HCT116 (cell line): ENCODE results near the gene ADARB1. TPM values are rescaled to one million over a fixed set of nuclear protein-coding genes. Genes with fewer than 3 reads are reported as not detected.

Experiments used
- ATAC-seq: fragments of 200-7000 bp; cut with Tn5 transposase; 2 replicates; pipeline ENCODE4 v1.9.1; 2020; ENCODE audit warnings: mild to moderate bottlenecking, moderate library complexity
- BruUV-seq: library from RNA; stranded (reverse); fragments of 400-500 nt; replicated peaks from 2 replicates; lab custom pipeline; 2021; lab: Mats Ljungman, UMichigan
- CTCF ChIA-PET: fragments of 300-600 bp; sonication (Branson Sonifier 250); formaldehyde crosslinking; loops from one replicate; lab custom pipeline; 2021; ENCODE audit warnings: antibody characterized with exemption; lab: Charles Lee
- POLR2A ChIA-PET: fragments of 300-600, 350-600 bp; sonication (Branson Sonifier 250); formaldehyde crosslinking; loops from one replicate; lab custom pipeline; 2021; ENCODE audit warnings: antibody characterized with exemption; lab: Charles Lee
- RAD21 ChIA-PET, 2 experiments: fragments of 300-600 bp; sonication (Branson Sonifier 250); formaldehyde crosslinking; loops; one replicate each; lab custom pipeline; 2023; ENCODE audit warnings: low total read pairs in 2 of 2; ENCODE audit not compliant: uncharacterized antibody in 2 of 2, unreplicated experiment in 2 of 2, low non-redundant PET in 1 of 2; lab: Charles Lee
- DNase-seq: peaks from one replicate; pipeline ENCODE4 v3.0.0-alpha.2; 2010; ENCODE audit warnings: low read depth, low spot score
- H2AFZ ChIP-seq: fragments of 200-600 bp; shearing (Covaris generic), sonication (generic); 2 replicates; pipeline ENCODE4 v1.6.1; 2017; ENCODE audit warnings: low read depth, mixed run types, mixed read lengths, antibody characterized with exemption, low read length; ENCODE audit not compliant: poor library complexity, severe bottlenecking
- H3K27ac ChIP-seq: 2 replicates; pipeline ENCODE4 v1.5.1; 2012; ENCODE audit warnings: low read depth, low read length
- H3K27me3 ChIP-seq: fragments of 200-600 bp; sonication (generic); 2 replicates; pipeline ENCODE4 v1.6.1; 2016; ENCODE audit warnings: mixed run types, low read length, mixed read lengths; ENCODE audit not compliant: insufficient read depth
- H3K36me3 ChIP-seq, 2 experiments: fragments of 200-500 bp in 1 of 2; fragments of 200-600 bp in 1 of 2; sonication (Bioruptor generic) in 1 of 2; sonication (generic) in 1 of 2; 2 replicates each; pipeline versions ENCODE4 v1.5.1 to v1.6.1; 2014 to 2016; ENCODE audit warnings: low read length in 2 of 2, inconsistent platforms in 1 of 2, mixed read lengths in 1 of 2, mixed run types in 1 of 2; ENCODE audit not compliant: insufficient read depth in 2 of 2, control insufficient read depth in 1 of 2
- H3K4me1 ChIP-seq, 2 experiments: fragments of 200-600 bp in 1 of 2; sonication (generic) in 1 of 2; 2 replicates each; pipeline versions ENCODE4 v1.5.1 to v1.6.1; 2012 to 2017; ENCODE audit warnings: low read length in 2 of 2, inconsistent platforms in 1 of 2, mild to moderate bottlenecking in 1 of 2, mixed read lengths in 1 of 2, mixed run types in 1 of 2, moderate library complexity in 1 of 2; ENCODE audit not compliant: insufficient read depth in 2 of 2, control insufficient read depth in 1 of 2
- H3K4me2 ChIP-seq: fragments of 200-600 bp; sonication (generic); 2 replicates; pipeline ENCODE4 v1.6.1; 2017; ENCODE audit warnings: mixed run types, low read length, mixed read lengths
- H3K4me3 ChIP-seq, 2 experiments: fragments of 200-600 bp in 1 of 2; sonication (generic) in 1 of 2; replicated peaks in 1 of 2; 2 replicates each; pipeline ENCODE4 v1.5.1; 2011 to 2016; ENCODE audit warnings: low read length in 2 of 2, control low read depth in 1 of 2, low read depth in 1 of 2, mild to moderate bottlenecking in 1 of 2, mixed read lengths in 1 of 2, mixed run types in 1 of 2
- H3K79me2 ChIP-seq: fragments of 200-600 bp; sonication (generic); 2 replicates; pipeline ENCODE4 v1.6.1; 2017; ENCODE audit warnings: mild to moderate bottlenecking, mixed run types, low read length, moderate library complexity, mixed read lengths; ENCODE audit not compliant: insufficient read depth
- H3K9ac ChIP-seq: fragments of 200-600 bp; sonication (generic); 2 replicates; pipeline ENCODE4 v1.6.1; 2016; ENCODE audit warnings: low read length, mixed read lengths
- H3K9me2 ChIP-seq: fragments of 200-600 bp; sonication (generic), shearing (Covaris generic); 2 replicates; pipeline ENCODE4 v1.6.1; 2017; ENCODE audit warnings: mixed run types, mild to moderate bottlenecking, moderate library complexity; ENCODE audit not compliant: insufficient read depth
- H3K9me3 ChIP-seq, 2 experiments: fragments of 200-500 bp in 1 of 2; fragments of 200-600 bp in 1 of 2; sonication (Bioruptor generic) in 1 of 2; sonication (generic) in 1 of 2; 2 replicates each; pipeline ENCODE4 v1.6.1; 2014 to 2017; ENCODE audit warnings: low read length in 2 of 2, mixed read lengths in 2 of 2, inconsistent platforms in 1 of 2, low read depth in 1 of 2, mild to moderate bottlenecking in 1 of 2, mixed run types in 1 of 2, moderate library complexity in 1 of 2; ENCODE audit not compliant: control insufficient read depth in 1 of 2, insufficient read depth in 1 of 2
- H4K20me1 ChIP-seq: fragments of 200-600 bp; sonication (generic), shearing (Covaris generic); 2 replicates; pipeline ENCODE4 v1.6.1; 2017; ENCODE audit warnings: mixed run types, mild to moderate bottlenecking, moderate library complexity; ENCODE audit not compliant: insufficient read depth
- EZH2 ChIP-seq: fragments of 200-600 bp; sonication (generic); IDR thresholded peaks from 2 replicates; pipeline ENCODE4 v1.6.1; 2017; ENCODE audit warnings: antibody characterized with exemption, mixed run types
- EZH2phosphoT487 ChIP-seq: fragments of 200-600 bp; IDR thresholded peaks from 2 replicates; pipeline ENCODE4 v1.6.1; 2018; ENCODE audit warnings: antibody characterized with exemption, borderline replicate concordance
- JUND ChIP-seq: IDR thresholded peaks from 2 replicates; pipeline ENCODE4 v1.6.1; 2012
- SIN3A ChIP-seq: IDR thresholded peaks from 2 replicates; pipeline ENCODE4 v1.6.1; 2012; ENCODE audit warnings: low read depth
- SRF ChIP-seq: IDR thresholded peaks from 2 replicates; pipeline ENCODE4 v1.6.1; 2012; ENCODE audit warnings: low read depth
- TCF7L2 ChIP-seq: IDR thresholded peaks from 2 replicates; pipeline ENCODE4 v1.7.0; 2011; ENCODE audit warnings: borderline replicate concordance, inconsistent platforms; ENCODE audit not compliant: insufficient read depth, insufficient read length; ENCODE audit errors: extremely low read depth
- ZFX ChIP-seq: fragments of 450-650 bp; IDR thresholded peaks from 2 replicates; pipeline ENCODE4 v1.6.1; 2017
- ZNF274 ChIP-seq: fragments of 200-500 bp; sonication (Bioruptor generic); IDR thresholded peaks from 2 replicates; pipeline ENCODE4 v1.6.1; 2014; ENCODE audit warnings: mild to moderate bottlenecking, low read depth, low read length, inconsistent platforms
- intact Hi-C: fragments of 100-400 bp; cut with micrococcal nuclease; formaldehyde crosslinking; loops from 2 replicates; pipeline ENCODE4 v1.10.0; 2022
- total RNA-seq: library from RNA; stranded (reverse); gene quantifications from one replicate; pipeline ENCODE4 v1.2.1, GENCODE V29; 2021; ENCODE audit not compliant: unreplicated experiment
- TF ChIP-seq, protein P1 (sequence below), 3 experiments: fragments of 200-600 bp in 1 of 3; sonication (generic) in 1 of 3; IDR thresholded peaks in 2 of 3; conservative IDR thresholded peaks in 1 of 3; 2 replicates each; pipeline ENCODE4 v1.5.1; 2012 to 2017; ENCODE audit warnings: low read depth in 2 of 3, low read length in 2 of 3, antibody characterized with exemption in 1 of 3, borderline replicate concordance in 1 of 3, control low read depth in 1 of 3, mild to moderate bottlenecking in 1 of 3, mixed read lengths in 1 of 3, mixed run types in 1 of 3, moderate library complexity in 1 of 3; ENCODE audit not compliant: insufficient read depth in 1 of 3

ADARB1 gene
- total RNA-seq, 1 experiment from 2014 or later: 13.5 TPM

GRCh38 chr21:45264912-45265515, 190.6 kb downstream of the ADARB1 start:
- no TSS peak for BruUV-seq
- TF ChIP-seq EZH2 (no peak), JUND (no peak), SIN3A (no peak), ZNF274 (no peak), TCF7L2 (no peak), SRF (no peak), EZH2phosphoT487 (no peak), ZFX (no peak)
- TF ChIP-seq, protein P1, sequence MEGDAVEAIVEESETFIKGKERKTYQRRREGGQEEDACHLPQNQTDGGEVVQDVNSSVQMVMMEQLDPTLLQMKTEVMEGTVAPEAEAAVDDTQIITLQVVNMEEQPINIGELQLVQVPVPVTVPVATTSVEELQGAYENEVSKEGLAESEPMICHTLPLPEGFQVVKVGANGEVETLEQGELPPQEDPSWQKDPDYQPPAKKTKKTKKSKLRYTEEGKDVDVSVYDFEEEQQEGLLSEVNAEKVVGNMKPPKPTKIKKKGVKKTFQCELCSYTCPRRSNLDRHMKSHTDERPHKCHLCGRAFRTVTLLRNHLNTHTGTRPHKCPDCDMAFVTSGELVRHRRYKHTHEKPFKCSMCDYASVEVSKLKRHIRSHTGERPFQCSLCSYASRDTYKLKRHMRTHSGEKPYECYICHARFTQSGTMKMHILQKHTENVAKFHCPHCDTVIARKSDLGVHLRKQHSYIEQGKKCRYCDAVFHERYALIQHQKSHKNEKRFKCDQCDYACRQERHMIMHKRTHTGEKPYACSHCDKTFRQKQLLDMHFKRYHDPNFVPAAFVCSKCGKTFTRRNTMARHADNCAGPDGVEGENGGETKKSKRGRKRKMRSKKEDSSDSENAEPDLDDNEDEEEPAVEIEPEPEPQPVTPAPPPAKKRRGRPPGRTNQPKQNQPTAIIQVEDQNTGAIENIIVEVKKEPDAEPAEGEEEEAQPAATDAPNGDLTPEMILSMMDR (IDR thresholded peaks at IDR 0.05 in 2 of 3, conservative IDR thresholded peaks at IDR 0.05 in 1 of 3; ENCODE audit: borderline replicate concordance in 1 of 3, insufficient read depth in 1 of 3, low read depth in 2 of 3, low read length in 2 of 3): no peak
- TF ChIP-seq, all 23 proteins: peak for 0
- Histone ChIP-seq H3K27ac (no peak overlapping the region), H3K36me3 (peaks cover 7 to 12% of the 10 kb centered on the region in 2 experiments; a peak in 3 of 4 replicates), H3K79me2 (no peaks in the 10 kb centered on the region), H2AFZ (no peak overlapping the region), H3K9me2 (no peaks in the 10 kb centered on the region), H3K9me3 (no peaks in the 10 kb centered on the region), H3K9ac (no peak overlapping the region), H3K27me3 (no peaks in the 10 kb centered on the region), H3K4me1 (no peaks in the 10 kb centered on the region), H3K4me2 (no peak overlapping the region), H4K20me1 (no peaks in the 10 kb centered on the region), H3K4me3 (no peak overlapping the region)
- POLR2A ChIA-PET: no interaction called here
- RAD21 ChIA-PET: no interaction called here
- no peak for DNase-seq
- no peak for ATAC-seq
- intact Hi-C loops: no loop called here
- CTCF ChIA-PET: no interaction called here
